HepG2 (cell line): ENCODE data around the gene CFAP46. TPM values are rescaled to one million over a fixed set of nuclear protein-coding genes. Genes with fewer than 3 reads are reported as not detected.
"Not testable (repeated sequence)": the region's sequence is repeated elsewhere in the genome, so short reads cannot be mapped to it uniquely, and the experiment has no call there.

Source experiments
- ATAC-seq: fragments of 200-7000 bp; cut with Tn5 transposase; 3 replicates; pipeline ENCODE4 v1.9.1; 2020; ENCODE audit warnings: mild to moderate bottlenecking, moderate library complexity
- BruUV-seq: library from RNA; stranded (reverse); fragments of 400-500 nt; replicated peaks from 2 replicates; lab custom pipeline; 2021; lab: Mats Ljungman, UMichigan
- CTCF ChIA-PET: fragments of 300-600 bp; formaldehyde crosslinking; extraction: SDS; loops from one replicate; lab custom pipeline; 2021; ENCODE audit warnings: low total read pairs, inconsistent platforms, low intra/inter-chr PET ratio; lab: Yijun Ruan, JAX
- POLR2A ChIA-PET: fragments of 350-600 bp; sonication (Branson Sonifier 250); formaldehyde crosslinking; loops from one replicate; lab custom pipeline; 2020; ENCODE audit warnings: antibody characterized with exemption, inconsistent platforms; lab: Yijun Ruan, JAX
- DNase-seq: peaks from one replicate; pipeline ENCODE4 v3.0.0-alpha.2; 2015; ENCODE audit warnings: low spot score
- FAIRE-seq: peaks from 3 replicates; lab custom pipeline; 2011; peaks lifted over from hg19 to GRCh38; lab: Jason Lieb, UNC
- H2AFZ ChIP-seq: one replicate; pipeline ENCODE4 v1.6.1; 2011; ENCODE audit warnings: low read length, inconsistent platforms
- H3K27ac ChIP-seq: fragments of 300-600 bp; 3 replicates; pipeline ENCODE4 v1.8.0; 2011; ENCODE audit warnings: mixed run types, mild to moderate bottlenecking, mixed read lengths, low read length, inconsistent platforms; ENCODE audit not compliant: insufficient read depth; ENCODE audit errors: extremely low read length
- H3K27me3 ChIP-seq, 2 experiments: fragments of 200-600 bp in 1 of 2; 2 replicates in 1 of 2; 3 replicates in 1 of 2; pipeline versions ENCODE4 v1.6.0 to v1.8.0; 2011; ENCODE audit warnings: low read length in 2 of 2, mild to moderate bottlenecking in 2 of 2, moderate library complexity in 2 of 2, inconsistent platforms in 1 of 2; ENCODE audit not compliant: insufficient read depth in 2 of 2, control insufficient read depth in 1 of 2
- H3K36me3 ChIP-seq, 2 experiments: fragments of 200-600 bp in 1 of 2; replicated peaks in 1 of 2; 2 replicates in 1 of 2; 3 replicates in 1 of 2; pipeline versions ENCODE4 v1.5.1 to v1.8.0; 2011; ENCODE audit warnings: low read length in 2 of 2, inconsistent platforms in 1 of 2; ENCODE audit not compliant: insufficient read depth in 2 of 2, control insufficient read depth in 1 of 2
- H3K4me1 ChIP-seq: 2 replicates; pipeline ENCODE4 v1.5.1; 2012; ENCODE audit warnings: low read length, inconsistent platforms; ENCODE audit not compliant: insufficient read depth
- H3K4me2 ChIP-seq: 2 replicates; pipeline ENCODE4 v1.6.0; 2011; ENCODE audit warnings: low read depth, low read length, inconsistent platforms
- H3K4me3 ChIP-seq, 3 experiments: fragments of 200-600 bp in 1 of 3; sonication (generic), shearing (Covaris generic) in 1 of 3; replicated peaks in 1 of 3; 2 replicates each; pipeline ENCODE4 v1.5.1; 2011 to 2016; ENCODE audit warnings: low read length in 3 of 3, inconsistent platforms in 2 of 3, low read depth in 2 of 3, mild to moderate bottlenecking in 2 of 3, control low read depth in 1 of 3, mixed read lengths in 1 of 3; ENCODE audit not compliant: insufficient read depth in 1 of 3
- H3K79me2 ChIP-seq: one replicate; pipeline ENCODE4 v1.6.1; 2011; ENCODE audit warnings: low read length, inconsistent platforms; ENCODE audit not compliant: insufficient read depth
- H3K9ac ChIP-seq: 2 replicates; pipeline ENCODE4 v1.6.0; 2011; ENCODE audit warnings: mild to moderate bottlenecking, low read depth, low read length, inconsistent platforms; ENCODE audit not compliant: insufficient read depth
- H3K9me3 ChIP-seq: 2 replicates; pipeline ENCODE4 v1.5.1; 2012; ENCODE audit warnings: mild to moderate bottlenecking, low read length
- H4K20me1 ChIP-seq: 2 replicates; pipeline ENCODE4 v1.6.0; 2011; ENCODE audit warnings: inconsistent platforms, mild to moderate bottlenecking, low read length, moderate library complexity; ENCODE audit not compliant: insufficient read depth
- KLF15 ChIP-seq: sonication (generic); formaldehyde crosslinking; IDR thresholded peaks from 2 replicates; pipeline ENCODE4 v1.8.1; 2023; ENCODE audit warnings: borderline replicate concordance, mild to moderate bottlenecking, inconsistent platforms, missing genetic modification reagents, mixed read lengths
- MYC ChIP-seq: sonication (generic); formaldehyde crosslinking; IDR thresholded peaks from 2 replicates; pipeline ENCODE4 v1.9.0; 2021; ENCODE audit warnings: missing genetic modification reagents, borderline replicate concordance
- RAD21 ChIP-seq: fragments of 450-650 bp; formaldehyde crosslinking; IDR thresholded peaks from 2 replicates; pipeline ENCODE4 v1.5.0; 2020; ENCODE audit warnings: mild to moderate bottlenecking
- ZBTB20 ChIP-seq: sonication (generic); formaldehyde crosslinking; IDR thresholded peaks from 2 replicates; pipeline ENCODE4 v1.8.1; 2023; ENCODE audit warnings: missing genetic modification reagents, low read depth, mild to moderate bottlenecking, borderline replicate concordance
- WGBS: methylation state at CpG from one replicate; pipeline ENCODE4 v1.1.6; 2017; ENCODE audit warnings: low lambda C conversion rate; 5-methylcytosine and 5-hydroxymethylcytosine counted together
- in situ Hi-C: cut with HindIII; loops from 2 replicates; pipeline ENCODE4 v1.10.0; 2017; ENCODE audit warnings: low pct_unique_long_range_greater_than_20kb; ENCODE audit not compliant: extremely low pct_ligation_motif_present
- intact Hi-C: fragments of 100-400 bp; cut with micrococcal nuclease; formaldehyde crosslinking; loops from one replicate; pipeline ENCODE4 v1.10.0; 2022; ENCODE audit not compliant: unreplicated experiment
- polyA plus RNA-seq, 8 experiments: library from polyadenylated mRNA; depleted of rRNA in 3 of 8; stranded (reverse) in 7 of 8; unstranded in 1 of 8; fragments of >200 nt; fragmentation: Illumina TruSeq in 4 of 8; extraction: Trizol in 4 of 8; gene quantifications; 2 replicates each; pipeline versions ENCODE4 v1.2.1 to v1.2.3, GENCODE V29; 2011 to 2016; ENCODE audit warnings: low read depth in 4 of 8, missing spikeins in 1 of 8, mixed read lengths in 1 of 8; ENCODE audit not compliant: insufficient read depth in 1 of 8
- total RNA-seq, 5 experiments: library from RNA; depleted of rRNA; stranded (reverse); fragments of >200 nt; fragmentation: Illumina TruSeq; extraction: Trizol; gene quantifications; 2 replicates each; pipeline ENCODE4 v1.2.3, GENCODE V29; 2016; ENCODE audit warnings: low read depth in 1 of 5

The CFAP46 gene
- total and polyA plus RNA-seq, 2 of the 13 experiments (the other 11 are each of a cell fraction or from before 2014, with no cell fraction given), result 0.24 to 0.84 TPM

GRCh38 chr10:132904181-132904813, 38.1 kb downstream of the CFAP46 start (continued):
- TF ChIP-seq ZBTB20 (CRISPR knock-in tag), result no peak
- peak; percentile 62 for TF ChIP-seq RAD21 (CRISPR knock-in tag)
- no peak for TF ChIP-seq MYC (CRISPR knock-in tag)
- no peak for TF ChIP-seq KLF15 (CRISPR knock-in tag)
- TF ChIP-seq, all 625 proteins: peak for 9

GRCh38 chr10:132902656-132903575, 39.5 kb downstream of the CFAP46 start:
- FAIRE-seq, H3K27ac ChIP-seq, H3K79me2 ChIP-seq, H4K20me1 ChIP-seq, H3K4me2 ChIP-seq, BruUV-seq, H3K4me1 ChIP-seq, H3K36me3 ChIP-seq, H3K9ac ChIP-seq, intact Hi-C loops, ATAC-seq, POLR2A ChIA-PET, DNase-seq, H3K9me3 ChIP-seq, in situ Hi-C loops, CTCF ChIA-PET, H3K4me3 ChIP-seq, H2AFZ ChIP-seq: not testable (repeated sequence)
- WGBS, result 56% methylated on average over 15 of the region's 19 CpGs
- peaks cover 4 to 44% of the 10 kb centered on the region in 2 experiments; a peak in 4 of 5 replicates for H3K27me3 ChIP-seq
